ENCODE data around the gene EXOSC1.

- TF ChIP-seq GATA3 (IDR thresholded peaks at IDR 0.05; ENCODE audit: low read depth, low read length) (no peak), GATA2 (IDR thresholded peaks at IDR 0.05; ENCODE audit: low read depth, low read length) (no peak)
These were observed 14.1 kb upstream of the EXOSC1 start for GRCh38 chr10:97459933-97460332.

Measured in SH-SY5Y (cell line).